Measurements from ENCODE around the gene PDE10A.

Gene PDE10A

DNA sequence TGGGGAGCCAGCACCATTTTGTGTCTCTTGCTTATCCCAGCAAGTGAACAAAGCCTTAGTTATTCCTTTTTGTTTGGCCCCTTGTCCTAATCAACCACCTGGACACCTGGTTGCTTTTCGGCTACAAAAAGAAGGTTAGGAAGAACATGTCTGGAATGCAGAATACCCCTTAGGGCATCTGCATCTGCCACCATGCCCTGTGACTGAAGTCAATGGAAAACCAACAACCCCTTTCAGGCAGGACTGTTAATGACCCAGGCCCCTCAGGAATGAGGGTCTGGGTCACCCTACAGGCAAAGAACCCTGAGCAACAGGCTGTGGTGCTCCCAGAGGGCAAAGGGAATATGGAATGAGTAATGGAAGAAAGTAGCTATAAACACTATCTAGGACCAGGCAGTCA is 78.5 kb downstream of the PDE10A start:
- DNase-seq (ENCODE audit: low read depth): no peak
- no peak overlapping the region for H3K4me3 ChIP-seq (ENCODE audit: low read length)
- TF ChIP-seq, protein P1, sequence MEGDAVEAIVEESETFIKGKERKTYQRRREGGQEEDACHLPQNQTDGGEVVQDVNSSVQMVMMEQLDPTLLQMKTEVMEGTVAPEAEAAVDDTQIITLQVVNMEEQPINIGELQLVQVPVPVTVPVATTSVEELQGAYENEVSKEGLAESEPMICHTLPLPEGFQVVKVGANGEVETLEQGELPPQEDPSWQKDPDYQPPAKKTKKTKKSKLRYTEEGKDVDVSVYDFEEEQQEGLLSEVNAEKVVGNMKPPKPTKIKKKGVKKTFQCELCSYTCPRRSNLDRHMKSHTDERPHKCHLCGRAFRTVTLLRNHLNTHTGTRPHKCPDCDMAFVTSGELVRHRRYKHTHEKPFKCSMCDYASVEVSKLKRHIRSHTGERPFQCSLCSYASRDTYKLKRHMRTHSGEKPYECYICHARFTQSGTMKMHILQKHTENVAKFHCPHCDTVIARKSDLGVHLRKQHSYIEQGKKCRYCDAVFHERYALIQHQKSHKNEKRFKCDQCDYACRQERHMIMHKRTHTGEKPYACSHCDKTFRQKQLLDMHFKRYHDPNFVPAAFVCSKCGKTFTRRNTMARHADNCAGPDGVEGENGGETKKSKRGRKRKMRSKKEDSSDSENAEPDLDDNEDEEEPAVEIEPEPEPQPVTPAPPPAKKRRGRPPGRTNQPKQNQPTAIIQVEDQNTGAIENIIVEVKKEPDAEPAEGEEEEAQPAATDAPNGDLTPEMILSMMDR (conservative IDR thresholded peaks at IDR 0.05; ENCODE audit: low read length): no peak

- no peak for DNase-seq (ENCODE audit: low read depth)
- TF ChIP-seq, protein P1 (conservative IDR thresholded peaks at IDR 0.05; ENCODE audit: low read length): no peak
- H3K4me3 ChIP-seq (ENCODE audit: low read length): no peak overlapping the region
Measured at GRCh38 chr6:165581678-165582077, 81.4 kb downstream of the PDE10A start.

- no peak overlapping the region for H3K4me3 ChIP-seq (ENCODE audit: low read length)
- TF ChIP-seq, protein P1 (conservative IDR thresholded peaks at IDR 0.05; ENCODE audit: low read length): no peak
- DNase-seq (ENCODE audit: low read depth): no peak
Measured at GRCh38 chr6:165580136-165580535, 82.9 kb downstream of the PDE10A start.

DNA sequence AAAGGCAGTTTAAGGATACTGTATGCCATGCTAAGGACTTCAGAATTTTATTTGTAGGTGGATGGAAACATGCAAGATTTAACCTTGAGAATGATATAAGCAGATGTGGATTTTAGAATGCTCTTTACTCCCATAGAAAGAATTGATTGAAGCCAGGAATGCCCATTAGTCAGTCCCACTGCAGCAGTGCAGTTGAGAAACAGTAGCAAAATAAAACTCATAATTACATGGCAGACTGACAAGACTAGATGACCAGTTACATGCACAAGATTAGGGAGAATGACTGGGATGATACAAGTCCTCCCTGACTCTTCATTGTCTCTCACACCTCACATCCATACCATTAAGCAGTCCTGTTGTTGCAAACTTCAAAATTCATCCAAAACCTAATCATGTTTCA is 83.9 kb downstream of the PDE10A start:
- H3K4me3 ChIP-seq (ENCODE audit: low read length): no peak overlapping the region
- no peak for DNase-seq (ENCODE audit: low read depth)
- TF ChIP-seq, protein P1 (conservative IDR thresholded peaks at IDR 0.05; ENCODE audit: low read length): no peak

GRCh38 chr6:165577556-165577955 is 85.5 kb downstream of the PDE10A start:
- no peak overlapping the region for H3K4me3 ChIP-seq (ENCODE audit: low read length)
- TF ChIP-seq, protein P1 (conservative IDR thresholded peaks at IDR 0.05; ENCODE audit: low read length): no peak
- no peak for DNase-seq (ENCODE audit: low read depth)

DNA sequence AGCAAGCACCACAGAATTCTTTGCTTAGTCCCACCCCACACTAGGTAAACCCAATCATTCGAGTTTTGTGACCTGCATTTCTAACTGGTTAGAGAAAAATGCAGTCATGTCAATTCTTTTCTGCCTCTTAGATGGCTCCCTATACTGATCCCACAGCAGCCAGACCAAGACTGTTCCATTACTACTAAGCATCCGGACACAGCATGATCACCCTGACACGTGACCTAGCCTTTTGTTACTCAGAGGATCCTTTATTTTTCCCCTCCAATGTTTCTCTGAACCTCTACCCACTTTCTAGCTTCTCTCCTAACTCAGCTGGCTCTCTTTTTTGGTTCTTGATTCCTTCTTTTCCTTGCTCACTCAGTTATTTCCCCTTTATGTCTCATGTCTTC is 87.9 kb downstream of the PDE10A start:
- H3K4me3 ChIP-seq (ENCODE audit: low read length): no peak overlapping the region
- no peak for DNase-seq (ENCODE audit: low read depth)
- TF ChIP-seq, protein P1 (conservative IDR thresholded peaks at IDR 0.05; ENCODE audit: low read length): no peak

DNA sequence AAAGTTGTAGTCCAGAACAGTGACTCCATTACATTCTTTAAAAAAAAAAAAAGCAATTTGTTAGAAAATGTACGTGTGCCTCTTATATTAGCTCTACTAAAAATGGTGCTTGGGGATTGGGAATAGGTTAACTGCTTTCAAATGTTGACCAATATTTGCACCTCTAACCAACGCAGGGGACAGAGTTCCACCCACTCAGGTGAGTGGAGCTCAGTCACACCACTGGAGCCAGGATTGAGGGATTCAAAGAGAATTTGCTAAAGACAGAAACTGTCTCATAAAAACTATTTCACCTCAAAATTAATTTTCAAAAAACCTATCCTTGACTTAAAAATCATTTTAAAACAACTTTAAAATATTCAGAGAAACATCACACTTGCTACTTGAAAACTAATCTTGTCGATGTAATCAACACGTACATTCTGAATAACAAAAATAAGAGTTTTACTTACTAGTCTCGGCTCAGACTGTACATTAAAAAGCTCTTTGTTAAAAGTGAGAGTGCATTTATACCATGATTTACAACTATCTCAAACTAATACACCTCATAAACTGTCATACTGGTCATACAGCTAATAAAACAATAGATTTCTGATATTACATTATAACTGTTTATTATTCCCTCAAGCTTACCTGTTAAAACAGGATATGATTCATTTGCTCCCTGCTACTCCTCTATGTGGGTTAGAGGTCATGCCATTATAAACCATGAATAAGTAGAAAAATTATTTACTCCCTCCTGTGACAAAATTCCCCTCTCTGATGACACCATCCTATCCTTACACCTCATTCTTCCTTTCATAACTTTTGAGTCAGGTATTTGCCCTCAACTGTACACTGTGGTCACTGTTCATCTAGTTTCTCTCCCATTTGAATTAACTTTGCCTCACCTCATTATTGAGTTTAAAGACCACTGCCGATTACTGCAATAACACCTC is 88.6 kb downstream of the PDE10A start:
- no peak overlapping the region for H3K4me3 ChIP-seq (ENCODE audit: low read length)
- DNase-seq (ENCODE audit: low read depth): no peak
- TF ChIP-seq, protein P1 (conservative IDR thresholded peaks at IDR 0.05; ENCODE audit: low read length): no peak
